ENCODE results near the gene NUDT4. TPM values are rescaled to one million over a fixed set of nuclear protein-coding genes. Genes with fewer than 3 reads are reported as not detected.
"Not testable (repeated sequence)": the region's sequence is repeated elsewhere in the genome, so short reads cannot be mapped to it uniquely, and the experiment has no call there.

The NUDT4 gene
- total RNA-seq, 4 donors from 2014 or later = 54.4 to 84.3 (median 69.9) TPM

DNA sequence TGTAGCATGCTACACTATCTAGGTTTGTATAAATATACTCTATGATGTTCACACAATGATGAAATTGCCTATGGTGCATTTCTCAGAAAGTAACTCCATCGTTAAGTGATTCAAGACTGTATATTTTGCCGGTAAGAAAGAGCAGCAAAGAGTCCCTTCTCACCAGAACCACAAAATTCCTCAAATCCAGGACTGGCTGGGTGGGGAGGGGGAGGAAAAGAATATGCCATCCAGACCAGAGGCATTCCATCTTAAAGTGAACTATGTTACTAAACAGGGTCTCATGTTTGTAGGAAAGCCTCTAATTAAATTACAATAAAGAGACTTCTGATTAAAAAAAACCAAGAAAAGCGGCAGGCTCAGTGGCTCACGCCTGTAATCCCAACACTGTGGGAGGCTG is 52.6 kb downstream of the NUDT4 start:
- Histone ChIP-seq H3K27ac (no peak overlapping the region), H3K27me3 (no peaks in the 10 kb centered on the region), H3K9me3 (no peaks in the 10 kb centered on the region), H3K4me1 (peaks cover 0 to 68% (median 21%) of the 10 kb centered on the region in 4 donors), H3K36me3 (no peaks in the 10 kb centered on the region), H3K4me3 (no peak overlapping the region)
- TF ChIP-seq POLR2A (IDR thresholded peaks at IDR 0.05) (no peak), EP300 (IDR thresholded peaks at IDR 0.05) (no peak)
- TF ChIP-seq, protein P1, sequence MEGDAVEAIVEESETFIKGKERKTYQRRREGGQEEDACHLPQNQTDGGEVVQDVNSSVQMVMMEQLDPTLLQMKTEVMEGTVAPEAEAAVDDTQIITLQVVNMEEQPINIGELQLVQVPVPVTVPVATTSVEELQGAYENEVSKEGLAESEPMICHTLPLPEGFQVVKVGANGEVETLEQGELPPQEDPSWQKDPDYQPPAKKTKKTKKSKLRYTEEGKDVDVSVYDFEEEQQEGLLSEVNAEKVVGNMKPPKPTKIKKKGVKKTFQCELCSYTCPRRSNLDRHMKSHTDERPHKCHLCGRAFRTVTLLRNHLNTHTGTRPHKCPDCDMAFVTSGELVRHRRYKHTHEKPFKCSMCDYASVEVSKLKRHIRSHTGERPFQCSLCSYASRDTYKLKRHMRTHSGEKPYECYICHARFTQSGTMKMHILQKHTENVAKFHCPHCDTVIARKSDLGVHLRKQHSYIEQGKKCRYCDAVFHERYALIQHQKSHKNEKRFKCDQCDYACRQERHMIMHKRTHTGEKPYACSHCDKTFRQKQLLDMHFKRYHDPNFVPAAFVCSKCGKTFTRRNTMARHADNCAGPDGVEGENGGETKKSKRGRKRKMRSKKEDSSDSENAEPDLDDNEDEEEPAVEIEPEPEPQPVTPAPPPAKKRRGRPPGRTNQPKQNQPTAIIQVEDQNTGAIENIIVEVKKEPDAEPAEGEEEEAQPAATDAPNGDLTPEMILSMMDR (IDR thresholded peaks at IDR 0.05) = no peak
- 81 to 85% methylated on average over 4 of the region's 4 CpGs for WGBS, 2 donors
- no peak for DNase-seq (ENCODE audit: low spot score in 2 of 2)

DNA sequence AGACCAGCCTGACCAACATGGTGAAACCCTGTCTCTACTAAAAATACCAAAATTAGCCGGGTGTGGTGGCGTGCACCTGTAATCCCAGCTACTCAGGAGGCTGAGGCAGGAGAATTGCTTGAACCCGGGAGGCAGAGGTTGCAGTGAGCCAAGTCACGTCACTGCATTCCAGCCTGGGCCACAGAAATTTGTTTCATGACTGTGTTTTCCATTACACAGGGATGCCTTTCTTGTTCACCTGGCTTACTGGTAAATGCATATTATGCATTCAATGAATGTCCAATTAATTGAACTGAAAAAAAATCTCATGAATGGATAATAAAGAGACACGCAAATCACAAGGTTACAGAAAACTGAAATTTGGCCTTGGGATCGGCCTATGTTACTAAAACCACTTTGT is 54.3 kb downstream of the NUDT4 start:
- WGBS, 2 donors = 91 to 97% methylated on average over 6 of the region's 6 CpGs
- DNase-seq (ENCODE audit: low spot score in 2 of 2); H3K36me3 ChIP-seq; H3K4me3 ChIP-seq; H3K27ac ChIP-seq; H3K27me3 ChIP-seq; H3K9me3 ChIP-seq: not testable (repeated sequence)
- H3K4me1 ChIP-seq = peaks cover 0 to 57% (median 14%) of the 10 kb centered on the region in 4 donors

DNA sequence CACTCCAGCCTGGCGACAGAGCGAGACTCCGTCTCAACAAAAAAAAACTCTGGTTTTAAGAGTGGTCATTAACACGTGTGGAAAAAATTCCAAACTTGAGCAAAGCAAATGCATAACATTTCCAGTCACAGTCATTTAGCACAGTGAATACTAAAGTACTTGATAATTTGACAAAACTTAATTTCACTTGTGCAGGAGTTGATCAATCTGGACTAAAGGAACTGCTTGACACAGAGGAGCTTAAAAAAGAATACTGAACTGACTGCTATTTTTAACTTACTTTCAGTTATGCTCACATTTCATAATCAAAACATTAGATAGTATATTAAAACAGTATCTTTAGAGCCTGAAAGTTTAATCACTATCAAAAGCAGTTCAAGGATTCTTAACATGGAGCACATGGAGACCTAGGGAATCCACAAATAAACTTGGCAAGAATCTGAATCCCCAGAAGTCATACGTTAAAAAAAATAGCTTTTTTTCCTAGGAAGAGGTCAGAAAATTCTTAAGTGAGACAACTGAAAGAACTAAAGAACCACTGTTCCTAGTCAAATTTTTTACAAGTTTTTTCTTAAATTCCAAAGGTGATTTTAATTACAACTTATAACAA is 56.6 kb downstream of the NUDT4 start:
- no peaks in the 10 kb centered on the region for H3K36me3 ChIP-seq
- no peak overlapping the region for H3K27ac ChIP-seq
- no peak overlapping the region for H3K4me3 ChIP-seq
- no peaks in the 10 kb centered on the region for H3K27me3 ChIP-seq
- TF ChIP-seq, protein P1 (IDR thresholded peaks at IDR 0.05) = no peak
- TF ChIP-seq EP300 (IDR thresholded peaks at IDR 0.05) (no peak), POLR2A (IDR thresholded peaks at IDR 0.05) (no peak)
- H3K9me3 ChIP-seq = no peaks in the 10 kb centered on the region
- 51 to 64% methylated on average over 5 of the region's 5 CpGs for WGBS, 2 donors
- peaks cover 0 to 59% (median 16%) of the 10 kb centered on the region in 4 donors for H3K4me1 ChIP-seq
- no peak for DNase-seq (ENCODE audit: low spot score in 2 of 2)

DNA sequence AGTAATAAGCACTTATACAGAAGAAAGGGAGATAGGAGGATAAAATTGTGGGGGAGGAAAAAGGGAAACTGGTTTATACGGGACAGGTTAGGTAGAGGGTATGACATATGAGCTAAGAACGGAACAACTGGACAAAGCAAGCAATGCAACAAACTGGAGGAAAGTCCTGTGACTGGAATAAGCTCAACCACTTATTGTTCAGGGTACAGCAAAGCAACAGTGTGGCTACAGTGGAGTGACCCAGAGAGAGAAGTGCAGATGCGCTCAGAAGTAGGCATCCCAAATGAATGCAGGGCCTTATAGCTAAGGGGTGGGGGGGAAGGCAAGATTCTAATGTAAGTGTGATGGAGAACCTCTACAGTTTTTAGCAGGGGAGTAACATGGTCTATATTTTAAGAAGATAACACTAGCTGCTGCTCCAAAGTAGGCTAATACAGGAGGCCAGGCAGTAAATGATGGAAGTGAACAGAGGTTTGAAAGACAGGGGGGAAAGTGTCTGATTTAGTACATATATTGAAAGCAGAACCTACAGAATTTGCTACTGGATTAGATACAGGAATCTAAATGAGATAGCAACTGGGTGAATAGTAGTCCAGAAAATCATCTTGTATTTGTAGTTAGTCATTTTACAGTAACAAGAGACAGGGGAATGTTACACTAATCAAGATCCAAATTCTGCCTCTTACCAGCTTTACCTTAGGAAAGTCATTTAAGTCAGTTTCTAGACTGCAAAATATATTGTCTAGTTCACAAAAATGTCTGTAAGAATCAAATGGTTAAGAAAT is 60.7 kb downstream of the NUDT4 start:
- Histone ChIP-seq H3K27ac (no peak overlapping the region), H3K4me1 (peaks cover 0 to 68% (median 35%) of the 10 kb centered on the region in 4 donors), H3K36me3 (no peaks in the 10 kb centered on the region), H3K4me3 (no peak overlapping the region), H3K9me3 (no peaks in the 10 kb centered on the region), H3K27me3 (no peaks in the 10 kb centered on the region)
- no peak for DNase-seq (ENCODE audit: low spot score in 2 of 2)
- WGBS, 2 donors = 39 to 47% methylated on average over 3 of the region's 3 CpGs
- no peak for TF ChIP-seq POLR2A (IDR thresholded peaks at IDR 0.05)
- TF ChIP-seq EP300 (IDR thresholded peaks at IDR 0.05) = no peak
- TF ChIP-seq, protein P1 (IDR thresholded peaks at IDR 0.05) = no peak

DNA sequence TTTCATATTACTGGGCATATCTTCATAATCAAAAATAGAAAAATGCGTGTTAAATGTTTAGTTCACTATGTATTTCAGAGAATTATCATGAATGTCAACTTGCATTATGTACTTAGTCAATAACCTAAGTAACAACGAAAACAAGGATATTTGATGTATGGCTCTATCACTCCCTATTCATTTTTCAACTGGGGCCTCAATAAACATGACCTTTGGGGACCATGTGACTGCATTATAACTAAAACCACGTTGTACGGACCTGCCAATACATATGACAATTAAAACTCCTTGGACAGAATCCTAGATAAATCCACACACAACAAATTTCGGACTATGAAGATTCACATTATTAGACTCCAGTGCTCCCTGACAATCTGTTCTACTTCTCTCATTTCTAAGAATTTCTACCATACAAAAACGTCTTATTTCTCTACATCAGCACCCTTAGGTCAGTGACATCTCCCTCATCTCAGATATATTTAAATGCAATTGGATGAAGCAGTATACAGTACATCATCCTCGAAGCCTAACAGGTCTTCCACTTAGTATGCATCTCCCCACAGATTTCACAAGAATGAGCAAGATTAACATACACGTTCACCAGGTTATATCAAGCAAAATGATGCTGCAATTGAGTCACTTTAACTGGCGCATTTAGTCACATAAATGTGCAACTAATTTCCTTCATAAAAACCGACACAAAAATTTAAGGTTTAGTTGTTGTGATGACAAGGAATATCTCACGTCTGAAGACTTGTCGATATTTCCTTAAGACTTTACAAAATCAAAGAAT is 62.5 kb downstream of the NUDT4 start:
- Histone ChIP-seq H3K36me3 (no peaks in the 10 kb centered on the region), H3K4me3 (peak overlapping the region; percentile 86 to 99 (median 94)), H3K27ac (peak overlapping the region in 1 of 4 donors; percentile 94), H3K9me3 (no peaks in the 10 kb centered on the region), H3K4me1 (peaks cover 0 to 52% (median 28%) of the 10 kb centered on the region in 4 donors), H3K27me3 (no peaks in the 10 kb centered on the region)
- no peak for DNase-seq (ENCODE audit: low spot score in 2 of 2)
- no peak for TF ChIP-seq POLR2A (IDR thresholded peaks at IDR 0.05)
- WGBS, 2 donors = 18 to 20% methylated on average over 12 of the region's 12 CpGs

Data from tibial nerve (tissue), 4 donors.